Fibroblast of mammary gland (primary cell): ENCODE measurements around the gene BLCAP.
"Not testable (repeated sequence)": the region's sequence is repeated elsewhere in the genome, so short reads cannot be mapped to it uniquely, and the experiment has no call there.

ENCODE experiments used
- DNase-seq: peaks from one replicate; pipeline ENCODE4 v3.0.0-alpha.2; 2010; ENCODE audit warnings: low read depth
- H3K4me3 ChIP-seq: 2 replicates; pipeline ENCODE4 v1.5.1; 2011; ENCODE audit warnings: low read depth, mild to moderate bottlenecking, low read length, moderate library complexity; ENCODE audit not compliant: control insufficient read depth
- CTCF ChIP-seq: conservative IDR thresholded peaks from 2 replicates; pipeline ENCODE4 v1.5.1; 2011; ENCODE audit warnings: low read depth, low read length, inconsistent platforms; ENCODE audit not compliant: control insufficient read depth, insufficient read depth

The BLCAP gene

GRCh38 chr20:37473249-37474000 is 54.3 kb downstream of the BLCAP start:
- no peak overlapping the region for H3K4me3 ChIP-seq
- DNase-seq: no peak
- no peak for TF ChIP-seq CTCF

GRCh38 chr20:37472435-37472834 is 55.2 kb downstream of the BLCAP start:
- H3K4me3 ChIP-seq, DNase-seq: not testable (repeated sequence)

GRCh38 chr20:37471741-37472235 is 55.9 kb downstream of the BLCAP start:
- H3K4me3 ChIP-seq: no peak overlapping the region
- no peak for DNase-seq
- no peak for TF ChIP-seq CTCF

- DNase-seq: not testable (repeated sequence)
These were observed 57.5 kb downstream of the BLCAP start for GRCh38 chr20:37470190-37470589.

GRCh38 chr20:37469531-37469930 is 58.1 kb downstream of the BLCAP start:
- no peak for TF ChIP-seq CTCF

More at GRCh38 chr20:37470190-37470589, 57.5 kb downstream of the BLCAP start:
- not testable (repeated sequence) for H3K4me3 ChIP-seq

GRCh38 chr20:37468886-37469285 is 58.8 kb downstream of the BLCAP start:
- no peak for TF ChIP-seq CTCF
- H3K4me3 ChIP-seq: no peak overlapping the region
- DNase-seq: no peak

More at GRCh38 chr20:37469531-37469930, 58.1 kb downstream of the BLCAP start:
- H3K4me3 ChIP-seq: no peak overlapping the region
- no peak for DNase-seq
